Measurements from ENCODE around the gene ATG5. TPM values are rescaled to one million over a fixed set of nuclear protein-coding genes. Genes with fewer than 3 reads are reported as not detected.

Gene ATG5
- total RNA-seq, 1 donor from 2014 or later: 34.7 TPM

DNA sequence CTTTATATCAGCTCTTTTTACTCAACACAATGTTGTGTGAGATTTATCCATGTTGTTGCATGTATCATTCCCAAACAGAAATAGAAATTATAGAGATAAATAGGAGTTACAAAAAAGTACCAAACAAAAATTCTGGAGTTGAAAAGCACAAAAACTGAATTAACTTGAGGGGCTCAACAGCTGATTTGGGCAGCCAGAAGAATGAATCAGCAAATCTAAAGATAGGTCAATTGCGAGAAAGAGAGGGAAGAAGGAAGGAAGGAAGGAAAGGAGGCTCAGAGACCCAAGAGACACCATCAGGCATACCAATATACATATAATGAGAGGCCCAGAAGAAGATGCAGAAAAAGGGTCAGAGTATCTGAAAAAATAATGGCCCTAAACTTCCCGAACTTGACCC lies 98.9 kb downstream of the ATG5 start:
- no peaks in the 10 kb centered on the region for H3K9me3 Mint-ChIP-seq
- no peak for DNase-seq (ENCODE audit: low spot score)
- intact Hi-C loops (cut with micrococcal nuclease): loop anchor here (1.0 to 10.0 kb wide), 3 partner anchors 342 to 795 kb away; no protein-coding TSS in a partner anchor
- peaks cover 19% of the 10 kb centered on the region for H3K36me3 Mint-ChIP-seq (ENCODE audit: low read depth)
- H3K27me3 Mint-ChIP-seq (ENCODE audit: low read depth): no peaks in the 10 kb centered on the region
- no peak overlapping the region for H3K4me3 Mint-ChIP-seq (ENCODE audit: low read depth)
- no peak overlapping the region for H3K27ac Mint-ChIP-seq
- H3K4me1 Mint-ChIP-seq (ENCODE audit: low read depth): peaks cover 41% of the 10 kb centered on the region

DNA sequence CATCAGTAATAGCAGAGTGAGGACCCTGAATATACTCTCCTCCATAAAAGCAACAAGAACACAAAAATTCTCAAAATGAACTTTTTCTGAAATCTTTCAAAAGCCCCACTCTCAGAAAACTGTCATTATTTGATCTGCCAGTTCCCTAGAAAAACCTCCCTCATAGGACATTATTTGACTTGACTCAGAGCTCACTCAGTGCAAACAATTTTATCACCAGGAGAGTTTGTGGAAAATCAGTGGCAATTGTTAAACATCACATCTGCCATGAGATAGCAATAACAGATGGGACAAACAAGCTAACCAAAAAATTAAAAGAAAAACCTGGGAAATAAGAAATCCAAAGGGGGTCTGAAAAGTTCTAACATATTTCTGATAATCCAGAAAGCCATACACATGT lies 100.0 kb downstream of the ATG5 start:
- peaks cover 19% of the 10 kb centered on the region for H3K36me3 Mint-ChIP-seq (ENCODE audit: low read depth)
- DNase-seq (ENCODE audit: low spot score): no peak
- H3K27ac Mint-ChIP-seq: no peak overlapping the region
- intact Hi-C loops (cut with micrococcal nuclease): loop anchor here (10.0 kb wide), 2 partner anchors 341 to 581 kb away; no protein-coding TSS in a partner anchor
- H3K27me3 Mint-ChIP-seq (ENCODE audit: low read depth): no peaks in the 10 kb centered on the region
- H3K9me3 Mint-ChIP-seq: no peaks in the 10 kb centered on the region
- no peak overlapping the region for H3K4me3 Mint-ChIP-seq (ENCODE audit: low read depth)
- peaks cover 45% of the 10 kb centered on the region for H3K4me1 Mint-ChIP-seq (ENCODE audit: low read depth)

DNA sequence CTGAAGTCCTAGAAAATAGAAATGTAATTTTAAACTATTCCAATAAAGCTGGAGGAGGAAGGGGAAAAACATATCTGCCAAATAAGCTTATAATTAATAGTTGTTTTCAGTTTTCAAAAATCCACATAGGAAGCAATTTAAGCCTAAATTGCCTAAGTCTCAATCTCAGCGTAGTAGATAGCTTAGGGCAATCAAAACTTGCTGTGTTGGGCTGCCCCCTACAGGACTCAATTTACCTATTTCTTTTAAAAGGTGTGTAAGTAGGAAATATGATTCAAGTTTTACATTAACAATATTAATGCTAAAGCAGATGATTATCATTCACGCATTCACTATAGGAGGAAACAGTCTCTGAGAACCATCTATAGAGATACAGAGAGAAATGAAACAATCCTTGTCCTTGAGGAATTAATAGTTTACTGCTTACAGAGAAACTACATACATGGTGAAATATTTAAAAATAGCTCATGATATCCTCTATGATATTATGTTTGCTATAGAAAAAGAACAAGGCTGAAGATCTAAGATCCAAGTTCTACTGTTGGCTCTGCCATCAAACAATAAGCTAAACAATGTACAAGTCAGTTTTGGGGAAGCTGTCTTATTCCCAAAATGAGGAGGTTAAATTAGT lies 102.1 kb downstream of the ATG5 start:
- Mint-ChIP-seq H3K27ac (no peak overlapping the region), H3K4me3 (ENCODE audit: low read depth) (no peak overlapping the region), H3K9me3 (no peaks in the 10 kb centered on the region), H3K4me1 (ENCODE audit: low read depth) (peaks cover 44% of the 10 kb centered on the region), H3K36me3 (ENCODE audit: low read depth) (peaks cover 22% of the 10 kb centered on the region), H3K27me3 (ENCODE audit: low read depth) (no peaks in the 10 kb centered on the region)
- intact Hi-C loops (cut with micrococcal nuclease): loop anchor here (1.0 to 10.0 kb wide), 10 partner anchors 35 to 739 kb away; no protein-coding TSS in a partner anchor
- peak; percentile 48 for DNase-seq (ENCODE audit: low spot score)

DNA sequence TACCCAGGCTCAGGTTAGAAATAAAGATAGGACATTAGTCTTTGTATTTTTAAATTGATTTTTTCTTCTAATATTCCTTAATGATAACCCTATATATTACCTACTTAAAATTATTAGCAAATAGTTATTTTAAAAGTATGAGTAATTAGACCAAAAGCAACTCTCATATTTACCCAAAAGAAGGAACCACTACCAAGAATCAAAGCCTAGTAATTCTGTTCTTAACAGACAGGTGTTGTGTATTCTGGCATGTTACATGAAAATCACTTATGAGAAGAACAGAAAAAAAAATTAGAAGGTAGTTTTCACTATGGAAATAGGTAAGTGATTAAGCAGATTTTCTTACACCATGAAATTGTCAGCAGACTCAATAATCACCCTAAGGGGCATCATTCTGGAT lies 105.1 kb downstream of the ATG5 start:
- Mint-ChIP-seq H3K9me3 (no peaks in the 10 kb centered on the region), H3K36me3 (ENCODE audit: low read depth) (peaks cover 11% of the 10 kb centered on the region), H3K27ac (no peak overlapping the region), H3K4me3 (ENCODE audit: low read depth) (no peak overlapping the region), H3K27me3 (ENCODE audit: low read depth) (no peaks in the 10 kb centered on the region), H3K4me1 (ENCODE audit: low read depth) (peaks cover 27% of the 10 kb centered on the region)
- no peak for DNase-seq (ENCODE audit: low spot score)
- intact Hi-C loops (cut with micrococcal nuclease): loop anchor here (5.0 to 10.0 kb wide), 5 partner anchors 82 to 576 kb away; no protein-coding TSS in a partner anchor

DNA sequence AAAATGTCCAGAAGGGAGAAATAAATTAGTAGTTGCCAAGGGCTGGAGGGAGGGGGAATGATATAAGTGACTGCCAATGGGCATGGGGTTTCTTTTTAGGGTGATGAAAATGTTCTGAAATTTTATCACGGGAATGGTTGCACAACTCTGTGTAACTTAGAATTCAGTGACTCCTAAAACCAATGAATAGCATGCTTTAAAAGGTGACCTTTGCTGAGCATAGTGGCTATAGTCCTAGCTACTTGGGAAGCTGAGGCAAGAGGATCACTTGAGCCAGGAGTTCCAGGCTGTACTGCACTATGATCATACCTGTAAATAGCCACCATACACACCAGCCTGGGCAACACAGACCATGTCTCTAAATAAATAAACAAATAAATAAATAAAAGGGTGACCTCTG lies 109.0 kb downstream of the ATG5 start:
- Mint-ChIP-seq H3K9me3 (no peaks in the 10 kb centered on the region), H3K4me3 (ENCODE audit: low read depth) (no peak overlapping the region), H3K36me3 (ENCODE audit: low read depth) (peaks cover 14% of the 10 kb centered on the region), H3K27ac (no peak overlapping the region), H3K4me1 (ENCODE audit: low read depth) (peaks cover 22% of the 10 kb centered on the region), H3K27me3 (ENCODE audit: low read depth) (no peaks in the 10 kb centered on the region)
- DNase-seq (ENCODE audit: low spot score): no peak
- intact Hi-C loops (cut with micrococcal nuclease): no loop called here

DNA sequence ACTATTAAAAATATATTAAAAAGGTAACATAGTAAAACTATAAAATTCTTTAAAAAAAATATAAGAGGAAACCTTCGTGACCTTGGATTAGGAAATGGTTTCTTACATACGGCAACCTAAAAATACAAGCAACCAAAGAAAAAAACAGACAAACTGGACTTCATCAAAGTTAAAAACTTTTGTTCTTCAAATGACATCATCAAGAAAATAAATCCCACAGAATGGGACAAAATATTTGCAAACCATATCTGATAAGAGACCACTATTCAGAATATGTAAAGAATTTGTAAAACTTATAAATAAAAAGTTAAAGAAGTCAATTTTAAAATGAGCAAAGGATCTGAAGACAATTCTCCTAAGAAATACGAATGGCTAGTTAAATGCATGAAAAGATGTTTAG lies 110.0 kb downstream of the ATG5 start:
- H3K27ac Mint-ChIP-seq: no peak overlapping the region
- peaks cover 20% of the 10 kb centered on the region for H3K36me3 Mint-ChIP-seq (ENCODE audit: low read depth)
- intact Hi-C loops (cut with micrococcal nuclease): no loop called here
- H3K27me3 Mint-ChIP-seq (ENCODE audit: low read depth): no peaks in the 10 kb centered on the region
- no peaks in the 10 kb centered on the region for H3K9me3 Mint-ChIP-seq
- peaks cover 22% of the 10 kb centered on the region for H3K4me1 Mint-ChIP-seq (ENCODE audit: low read depth)
- no peak for DNase-seq (ENCODE audit: low spot score)
- H3K4me3 Mint-ChIP-seq (ENCODE audit: low read depth): no peak overlapping the region

DNA sequence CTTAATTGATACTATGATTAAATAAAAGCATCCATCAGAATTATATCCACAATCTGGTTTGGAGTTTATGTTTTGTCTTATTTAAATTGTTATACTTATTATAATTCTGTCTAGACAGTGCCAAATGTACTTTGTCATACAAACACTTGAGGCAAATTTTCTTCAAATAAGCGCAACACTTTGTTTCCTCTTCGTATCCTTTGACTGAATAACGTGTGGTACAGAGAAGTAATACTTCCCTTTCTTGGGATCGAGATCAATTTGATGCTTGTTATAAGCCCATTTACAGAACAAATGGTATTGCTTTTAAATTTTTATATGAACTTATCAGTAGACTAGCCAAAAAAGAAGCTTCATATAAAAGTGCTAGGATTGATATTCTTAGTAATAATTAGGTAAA lies 111.0 kb downstream of the ATG5 start:
- Mint-ChIP-seq H3K27me3 (ENCODE audit: low read depth) (no peaks in the 10 kb centered on the region), H3K27ac (no peak overlapping the region), H3K4me3 (ENCODE audit: low read depth) (no peak overlapping the region), H3K9me3 (no peaks in the 10 kb centered on the region), H3K36me3 (ENCODE audit: low read depth) (peaks cover 23% of the 10 kb centered on the region), H3K4me1 (ENCODE audit: low read depth) (peaks cover 23% of the 10 kb centered on the region)
- intact Hi-C loops (cut with micrococcal nuclease): no loop called here
- DNase-seq (ENCODE audit: low spot score): no peak

DNA sequence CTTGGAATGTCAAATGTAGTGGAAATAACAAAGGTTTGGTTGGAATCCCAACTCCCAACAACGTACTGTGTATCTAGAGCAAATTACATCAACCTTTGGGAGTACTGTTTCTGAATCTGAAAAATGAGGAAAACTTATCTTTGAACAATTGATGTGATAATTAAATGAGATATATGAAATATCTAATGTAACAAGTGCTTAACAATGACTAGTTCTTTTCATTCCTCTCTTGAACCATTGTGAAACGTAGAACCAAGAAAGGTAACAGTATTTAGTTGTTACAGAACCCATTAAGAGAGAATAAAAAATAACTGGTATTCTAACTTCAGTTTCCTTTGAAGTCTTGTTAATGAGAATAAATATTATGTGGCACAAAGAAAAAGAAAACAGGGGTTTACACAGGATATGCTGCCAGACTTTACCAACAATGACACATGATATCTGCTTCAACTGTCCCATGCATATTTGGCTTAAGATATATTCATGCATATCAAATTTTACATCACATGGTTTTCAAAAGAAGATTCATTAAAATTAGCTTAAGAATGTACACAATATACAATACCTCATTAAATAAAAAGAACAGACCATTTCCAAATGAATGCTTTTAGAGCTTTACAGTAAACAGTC lies 111.8 kb downstream of the ATG5 start:
- intact Hi-C loops (cut with micrococcal nuclease): no loop called here
- Mint-ChIP-seq H3K4me1 (ENCODE audit: low read depth) (peaks cover 23% of the 10 kb centered on the region), H3K36me3 (ENCODE audit: low read depth) (peaks cover 30% of the 10 kb centered on the region), H3K9me3 (peaks cover 7% of the 10 kb centered on the region), H3K27me3 (ENCODE audit: low read depth) (no peaks in the 10 kb centered on the region), H3K4me3 (ENCODE audit: low read depth) (no peak overlapping the region), H3K27ac (no peak overlapping the region)
- DNase-seq (ENCODE audit: low spot score): no peak

DNA sequence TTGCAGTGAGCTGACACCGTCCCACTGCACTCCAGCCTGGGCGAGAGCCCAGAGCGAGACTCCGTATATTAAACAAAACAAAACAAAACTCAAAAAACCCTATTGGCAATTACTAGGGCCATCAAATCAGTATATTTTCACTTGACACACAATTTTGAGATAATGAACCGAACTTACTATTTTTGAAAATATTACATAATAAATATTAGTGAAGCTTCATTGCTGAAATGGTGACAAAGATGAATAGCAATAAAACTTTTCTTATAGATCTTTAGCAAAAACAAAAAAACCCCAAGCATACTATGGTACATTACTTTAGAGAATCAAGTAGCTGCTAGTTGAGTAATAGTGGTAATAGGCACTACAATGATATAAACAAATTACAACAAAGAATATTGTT lies 113.0 kb downstream of the ATG5 start:
- no peaks in the 10 kb centered on the region for H3K27me3 Mint-ChIP-seq (ENCODE audit: low read depth)
- no peak overlapping the region for H3K27ac Mint-ChIP-seq

DNA sequence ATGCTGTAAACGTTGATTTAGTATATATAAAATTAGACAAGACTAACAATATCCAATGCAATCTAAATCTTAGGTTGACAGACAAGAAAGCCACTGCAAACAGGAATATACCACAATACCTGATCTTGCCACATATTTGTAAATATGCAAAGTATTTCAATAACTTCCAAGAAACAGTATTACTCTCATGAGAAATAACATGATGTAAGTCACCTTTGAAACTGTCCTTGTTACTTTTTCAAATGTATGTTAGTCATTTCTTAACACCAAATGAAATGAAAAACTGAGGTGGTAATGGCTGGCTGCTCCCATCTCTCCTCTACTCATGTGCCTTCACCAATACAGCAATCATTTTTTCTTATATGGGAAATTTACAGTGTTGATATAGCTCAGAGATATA lies 118.7 kb downstream of the ATG5 start:
- Mint-ChIP-seq H3K27ac (no peak overlapping the region), H3K9me3 (peaks cover 20% of the 10 kb centered on the region), H3K27me3 (ENCODE audit: low read depth) (no peaks in the 10 kb centered on the region), H3K4me1 (ENCODE audit: low read depth) (peaks cover 28% of the 10 kb centered on the region), H3K4me3 (ENCODE audit: low read depth) (no peak overlapping the region), H3K36me3 (ENCODE audit: low read depth) (peaks cover 71% of the 10 kb centered on the region)
- intact Hi-C loops (cut with micrococcal nuclease): no loop called here
- no peak for DNase-seq (ENCODE audit: low spot score)

More for the DNA sequence above, 113.0 kb downstream of the ATG5 start:
- Mint-ChIP-seq H3K36me3 (ENCODE audit: low read depth) (peaks cover 40% of the 10 kb centered on the region), H3K4me1 (ENCODE audit: low read depth) (peaks cover 22% of the 10 kb centered on the region), H3K4me3 (ENCODE audit: low read depth) (no peak overlapping the region), H3K9me3 (peaks cover 7% of the 10 kb centered on the region)
- intact Hi-C loops (cut with micrococcal nuclease): no loop called here
- no peak for DNase-seq (ENCODE audit: low spot score)

DNA sequence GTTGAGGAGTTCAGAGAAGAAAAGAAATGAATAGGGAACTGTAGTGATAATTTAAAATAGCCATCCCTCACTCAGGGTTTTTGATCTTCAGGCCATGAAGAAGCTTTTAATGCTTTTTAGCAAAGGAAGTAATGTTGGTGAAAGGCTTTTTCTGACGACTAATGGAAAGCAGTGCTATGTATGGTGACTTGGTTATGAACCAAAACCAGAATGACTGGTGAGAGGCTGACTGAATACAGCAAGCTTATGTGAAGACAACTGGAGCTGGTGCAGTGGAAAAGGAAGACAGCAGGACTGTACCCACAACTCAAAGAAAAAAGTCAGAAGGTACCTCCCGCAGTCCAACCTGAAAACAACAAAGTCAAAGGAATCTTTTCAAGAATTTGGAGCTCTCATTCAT lies 120.6 kb downstream of the ATG5 start:
- peaks cover 20% of the 10 kb centered on the region for H3K9me3 Mint-ChIP-seq
- no peak for DNase-seq (ENCODE audit: low spot score)
- H3K27ac Mint-ChIP-seq: no peak overlapping the region
- H3K4me3 Mint-ChIP-seq (ENCODE audit: low read depth): no peak overlapping the region
- H3K27me3 Mint-ChIP-seq (ENCODE audit: low read depth): no peaks in the 10 kb centered on the region
- H3K4me1 Mint-ChIP-seq (ENCODE audit: low read depth): peaks cover 27% of the 10 kb centered on the region
- H3K36me3 Mint-ChIP-seq (ENCODE audit: low read depth): peaks cover 82% of the 10 kb centered on the region
- intact Hi-C loops (cut with micrococcal nuclease): no loop called here

DNA sequence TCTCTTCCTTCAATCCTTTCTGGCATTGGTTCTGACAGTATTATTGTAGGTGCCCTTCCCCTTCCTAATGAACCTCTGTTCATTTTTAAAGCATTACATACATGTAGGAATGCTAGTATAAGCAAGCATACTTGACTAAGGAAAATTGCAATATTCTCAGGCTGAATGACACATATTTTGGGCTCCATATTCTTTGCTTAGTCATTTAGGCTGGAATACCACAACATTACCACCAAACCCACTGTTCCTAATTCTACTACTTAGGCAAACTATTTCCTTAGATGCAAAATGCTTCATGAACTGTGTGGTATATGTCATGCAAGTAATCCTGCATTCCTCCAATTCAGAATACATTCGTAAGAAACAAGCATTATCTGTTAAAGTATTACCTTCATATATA lies 125.6 kb downstream of the ATG5 start:
- intact Hi-C loops (cut with micrococcal nuclease): no loop called here

DNA sequence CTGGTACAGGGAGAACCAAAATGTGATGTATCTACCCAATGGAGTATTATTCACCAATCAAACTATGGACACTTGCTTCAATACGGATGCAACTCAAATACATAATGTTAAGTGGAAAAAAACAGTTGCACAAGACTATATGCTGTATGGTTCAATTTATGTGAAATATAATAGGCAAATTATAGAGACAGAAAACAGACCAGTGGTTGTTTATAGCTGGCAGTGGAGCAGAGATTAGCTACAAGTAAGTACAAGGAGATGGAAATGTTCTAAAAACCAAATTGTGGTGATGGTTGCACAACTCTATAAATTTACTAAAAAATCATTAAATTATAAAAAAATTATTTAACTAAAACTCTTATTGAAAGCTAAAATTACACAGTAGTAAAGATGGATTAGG lies 126.2 kb downstream of the ATG5 start:
- no peak overlapping the region for H3K27ac Mint-ChIP-seq
- H3K9me3 Mint-ChIP-seq: peaks cover 4% of the 10 kb centered on the region
- H3K27me3 Mint-ChIP-seq (ENCODE audit: low read depth): no peaks in the 10 kb centered on the region
- intact Hi-C loops (cut with micrococcal nuclease): no loop called here
- no peak overlapping the region for H3K4me3 Mint-ChIP-seq (ENCODE audit: low read depth)
- peaks cover 77% of the 10 kb centered on the region for H3K36me3 Mint-ChIP-seq (ENCODE audit: low read depth)
- DNase-seq (ENCODE audit: low spot score): no peak
- H3K4me1 Mint-ChIP-seq (ENCODE audit: low read depth): peaks cover 48% of the 10 kb centered on the region

More for the DNA sequence above, 125.6 kb downstream of the ATG5 start:
- Mint-ChIP-seq H3K9me3 (peaks cover 11% of the 10 kb centered on the region), H3K27ac (no peak overlapping the region), H3K4me1 (ENCODE audit: low read depth) (peaks cover 46% of the 10 kb centered on the region), H3K36me3 (ENCODE audit: low read depth) (peaks cover 77% of the 10 kb centered on the region), H3K4me3 (ENCODE audit: low read depth) (no peak overlapping the region), H3K27me3 (ENCODE audit: low read depth) (no peaks in the 10 kb centered on the region)
- DNase-seq (ENCODE audit: low spot score): no peak

Data from activated T-helper 2 cell treated with anti-CD3 and anti-CD28 coated beads, Interferon-gamma antibody, Interleukin-2, Interleukin-4, amounts not matched to agents 10 μg/mL and 5 μg/mL and 100 μg/mL, durations not matched to agents 14 hours and 24 hours and 36 hours (primary cell).